Lower lobe of right lung (tissue), 2 donors: ENCODE results near the gene MLANA. TPM values are rescaled to one million over a fixed set of nuclear protein-coding genes. Genes with fewer than 3 reads are reported as not detected.
A peak's percentile ranks its signal among the peaks of the same experiment; 100 is the strongest.

Experiments
- ATAC-seq, 2 donors: fragments of 200-7000 bp; cut with Tn5 transposase; one replicate each; pipeline ENCODE4 v1.9.1; 2020 to 2022; ENCODE audit warnings: mild to moderate bottlenecking in 2 of 2, moderate library complexity in 2 of 2
- DNase-seq: peaks from one replicate; pipeline ENCODE4 v3.0.0-alpha.2; 2020
- H3K27ac ChIP-seq: fragments of 200-600 bp; one replicate; pipeline ENCODE4 v1.8.0; 2022
- H3K27me3 ChIP-seq: fragments of 200-600 bp; one replicate; pipeline ENCODE4 v1.8.0; 2022; ENCODE audit warnings: low read depth
- H3K36me3 ChIP-seq: fragments of 200-600 bp; one replicate; pipeline ENCODE4 v1.8.0; 2022; ENCODE audit warnings: mild to moderate bottlenecking
- H3K4me1 ChIP-seq: fragments of 200-600 bp; one replicate; pipeline ENCODE4 v1.8.0; 2022
- H3K4me3 ChIP-seq: fragments of 200-600 bp; one replicate; pipeline ENCODE4 v1.8.0; 2022; ENCODE audit warnings: mild to moderate bottlenecking
- H3K9me3 ChIP-seq: fragments of 200-600 bp; one replicate; pipeline ENCODE4 v1.8.0; 2022
- intact Hi-C: fragments of 100-400 bp; cut with DNase I; formaldehyde crosslinking; loops from one replicate; pipeline ENCODE4 v1.11.0; 2022
- total RNA-seq: library from RNA; stranded (reverse); fragmentation: NEBNext Ultra II Directional; extraction: Animal tissue kit (Norgen Biotek cat#: 25700); gene quantifications from one replicate; pipeline ENCODE4 v1.2.1, GENCODE V29; 2021
- TF ChIP-seq, protein P1 (sequence below): fragments of 200-600 bp; IDR thresholded peaks from one replicate; pipeline ENCODE4 v1.8.0; 2022; ENCODE audit warnings: antibody characterized with exemption, mild to moderate bottlenecking
- donor health status: DM: no; HTN: yes; CAD: no; lungs with severe emphysema.

The MLANA gene
- total RNA-seq, 1 donor from 2014 or later, result not detected

DNA sequence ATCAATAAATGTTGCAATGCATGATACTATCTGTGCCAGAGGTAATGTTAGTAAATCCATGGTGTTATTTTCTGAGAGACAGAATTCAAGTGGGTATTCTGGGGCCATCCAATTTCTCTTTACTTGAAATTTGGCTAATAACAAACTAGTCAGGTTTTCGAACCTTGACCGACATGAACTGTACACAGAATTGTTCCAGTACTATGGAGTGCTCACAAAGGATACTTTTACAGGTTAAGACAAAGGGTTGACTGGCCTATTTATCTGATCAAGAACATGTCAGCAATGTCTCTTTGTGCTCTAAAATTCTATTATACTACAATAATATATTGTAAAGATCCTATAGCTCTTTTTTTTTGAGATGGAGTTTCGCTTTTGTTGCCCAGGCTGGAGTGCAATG, 18.2 kb downstream of the MLANA start:
- no peak overlapping the region for H3K27ac ChIP-seq
- no peak for DNase-seq
- intact Hi-C loops, result no loop called here
- H3K4me3 ChIP-seq, result no peak overlapping the region
- no peaks in the 10 kb centered on the region for H3K9me3 ChIP-seq
- H3K4me1 ChIP-seq, result no peaks in the 10 kb centered on the region
- no peaks in the 10 kb centered on the region for H3K27me3 ChIP-seq
- peaks cover 2% of the 10 kb centered on the region for H3K36me3 ChIP-seq
- TF ChIP-seq, protein P1, sequence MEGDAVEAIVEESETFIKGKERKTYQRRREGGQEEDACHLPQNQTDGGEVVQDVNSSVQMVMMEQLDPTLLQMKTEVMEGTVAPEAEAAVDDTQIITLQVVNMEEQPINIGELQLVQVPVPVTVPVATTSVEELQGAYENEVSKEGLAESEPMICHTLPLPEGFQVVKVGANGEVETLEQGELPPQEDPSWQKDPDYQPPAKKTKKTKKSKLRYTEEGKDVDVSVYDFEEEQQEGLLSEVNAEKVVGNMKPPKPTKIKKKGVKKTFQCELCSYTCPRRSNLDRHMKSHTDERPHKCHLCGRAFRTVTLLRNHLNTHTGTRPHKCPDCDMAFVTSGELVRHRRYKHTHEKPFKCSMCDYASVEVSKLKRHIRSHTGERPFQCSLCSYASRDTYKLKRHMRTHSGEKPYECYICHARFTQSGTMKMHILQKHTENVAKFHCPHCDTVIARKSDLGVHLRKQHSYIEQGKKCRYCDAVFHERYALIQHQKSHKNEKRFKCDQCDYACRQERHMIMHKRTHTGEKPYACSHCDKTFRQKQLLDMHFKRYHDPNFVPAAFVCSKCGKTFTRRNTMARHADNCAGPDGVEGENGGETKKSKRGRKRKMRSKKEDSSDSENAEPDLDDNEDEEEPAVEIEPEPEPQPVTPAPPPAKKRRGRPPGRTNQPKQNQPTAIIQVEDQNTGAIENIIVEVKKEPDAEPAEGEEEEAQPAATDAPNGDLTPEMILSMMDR, result no peak
- no peak for ATAC-seq

DNA sequence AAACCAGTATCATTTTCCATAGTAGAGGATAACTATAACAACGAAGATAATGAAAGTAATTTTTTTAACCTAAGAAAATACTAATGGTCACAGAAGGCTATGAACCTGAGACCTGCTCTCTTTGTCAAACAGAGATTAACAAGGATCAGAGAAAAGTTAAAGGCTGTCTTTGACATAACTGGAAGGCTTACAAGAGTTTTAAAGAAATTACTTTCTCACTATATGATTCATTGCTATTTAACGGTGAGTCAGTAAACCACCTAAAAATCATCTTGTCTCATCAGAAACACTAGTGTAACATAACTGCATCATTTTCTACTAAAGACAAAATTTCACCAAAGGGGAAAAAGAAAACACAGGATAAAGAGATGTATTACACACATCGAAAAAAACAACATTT, 19.3 kb downstream of the MLANA start:
- DNase-seq (no peak), ATAC-seq (no peak)
- no peaks in the 10 kb centered on the region for H3K9me3 ChIP-seq
- TF ChIP-seq, protein P1, result no peak
- no peaks in the 10 kb centered on the region for H3K36me3 ChIP-seq
- H3K27ac ChIP-seq, result no peak overlapping the region
- no peak overlapping the region for H3K4me3 ChIP-seq
- intact Hi-C loops, result no loop called here
- H3K27me3 ChIP-seq, result no peaks in the 10 kb centered on the region
- no peaks in the 10 kb centered on the region for H3K4me1 ChIP-seq

DNA sequence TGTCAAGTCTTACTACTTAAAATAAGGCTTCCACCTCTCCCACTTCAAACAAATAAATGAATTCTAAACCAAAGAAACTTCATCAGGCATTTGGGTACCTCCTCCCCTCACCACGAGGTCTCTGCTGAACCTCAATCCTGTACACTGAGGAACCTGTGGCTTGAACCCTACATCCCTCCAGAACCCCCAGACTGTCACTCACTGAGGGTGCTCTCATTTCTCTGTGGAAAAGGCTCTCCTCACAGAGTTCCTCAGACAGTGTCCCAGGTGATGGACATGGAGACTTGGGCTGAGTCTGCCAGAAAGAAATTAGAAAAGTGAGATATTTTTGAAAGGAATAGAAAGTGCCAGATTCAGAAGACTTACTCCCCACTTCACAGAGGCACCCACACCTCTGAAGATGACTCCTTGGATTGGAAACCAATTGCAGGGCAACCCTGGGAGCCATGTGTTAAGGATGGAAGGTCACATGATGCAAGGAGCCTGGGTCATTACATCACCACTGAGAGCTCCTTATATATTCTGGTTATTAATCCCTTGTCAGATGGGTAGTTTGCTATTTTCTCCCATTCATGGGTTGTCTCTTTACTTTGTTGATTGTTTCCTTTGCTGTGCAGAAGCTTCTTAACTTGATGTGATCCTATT, 19.8 kb downstream of the MLANA start:
- no peaks in the 10 kb centered on the region for H3K27me3 ChIP-seq
- no peak overlapping the region for H3K27ac ChIP-seq
- TF ChIP-seq, protein P1, result no peak
- no peak for ATAC-seq
- H3K4me1 ChIP-seq, result no peaks in the 10 kb centered on the region
- DNase-seq, result no peak
- intact Hi-C loops, result no loop called here
- no peak overlapping the region for H3K4me3 ChIP-seq
- no peaks in the 10 kb centered on the region for H3K36me3 ChIP-seq
- H3K9me3 ChIP-seq, result no peaks in the 10 kb centered on the region

DNA sequence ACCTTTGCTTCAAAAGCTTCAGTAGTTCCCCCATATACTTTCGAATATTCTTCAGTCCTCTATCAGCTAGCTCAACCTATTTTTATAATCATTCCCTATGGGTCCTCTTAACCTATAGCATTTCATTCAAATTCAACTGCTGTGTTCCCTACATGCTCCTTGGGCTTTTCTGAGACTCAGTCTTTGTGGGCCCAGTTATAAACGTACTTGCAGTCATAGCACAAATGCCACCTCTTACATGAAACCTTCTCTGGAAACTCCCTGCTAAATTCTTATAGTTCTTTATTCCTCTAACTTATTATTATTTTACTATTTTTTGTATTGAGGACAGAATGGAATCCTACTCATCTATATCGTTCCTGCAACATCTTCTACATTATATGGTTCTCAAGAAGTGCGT, 24.7 kb downstream of the MLANA start:
- ATAC-seq, result no peak

DNA sequence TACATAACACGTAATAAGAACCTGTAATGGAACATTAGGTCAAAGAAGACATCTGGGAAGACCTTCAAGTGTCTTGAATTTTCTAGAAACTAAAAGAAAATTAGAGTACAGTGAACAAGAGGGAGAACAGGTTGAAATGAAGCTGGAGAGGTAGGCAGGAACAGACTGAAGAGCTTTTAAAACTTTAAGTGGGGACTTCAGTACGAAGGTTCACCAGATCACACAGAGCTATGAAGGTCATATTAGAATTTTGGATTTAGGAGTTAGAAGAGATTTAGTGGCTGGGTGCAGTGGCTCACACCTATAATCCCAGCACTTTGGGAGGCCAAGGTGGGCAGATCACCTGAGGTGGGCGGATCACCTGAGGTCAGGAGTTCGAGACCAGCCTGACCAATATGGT, 26.6 kb downstream of the MLANA start:
- peaks cover 24% of the 10 kb centered on the region for H3K36me3 ChIP-seq
- ATAC-seq, result peak; percentile 59 to 66
- intact Hi-C loops, result no loop called here
- no peak for DNase-seq
- TF ChIP-seq, protein P1, result no peak
- no peak overlapping the region for H3K4me3 ChIP-seq
- no peak overlapping the region for H3K27ac ChIP-seq
- H3K27me3 ChIP-seq, result no peaks in the 10 kb centered on the region
- no peaks in the 10 kb centered on the region for H3K4me1 ChIP-seq
- H3K9me3 ChIP-seq, result no peaks in the 10 kb centered on the region

More for the DNA sequence above, 24.7 kb downstream of the MLANA start:
- no peak for DNase-seq
- Histone ChIP-seq H3K4me1 (no peaks in the 10 kb centered on the region), H3K9me3 (no peaks in the 10 kb centered on the region), H3K27ac (no peak overlapping the region), H3K4me3 (no peak overlapping the region), H3K36me3 (peaks cover 7% of the 10 kb centered on the region), H3K27me3 (no peaks in the 10 kb centered on the region)
- intact Hi-C loops, result no loop called here
- TF ChIP-seq, protein P1, result no peak
